Nephron progenitor cell (in vitro differentiated cells): ENCODE measurements around the gene SNRPF.

Source experiments
- DNase-seq: peaks from one replicate; pipeline ENCODE4 v3.0.0; 2021
- H3K27ac Mint-ChIP-seq: 2 replicates; pipeline ENCODE4 v1.8.0; 2021; ENCODE audit warnings: mild to moderate bottlenecking, moderate library complexity, mixed read lengths
- H3K27me3 Mint-ChIP-seq: 2 replicates; pipeline ENCODE4 v1.8.0; 2021; ENCODE audit warnings: mild to moderate bottlenecking, low read depth, mixed read lengths; ENCODE audit not compliant: poor library complexity
- H3K36me3 Mint-ChIP-seq: 2 replicates; pipeline ENCODE4 v1.8.0; 2021; ENCODE audit warnings: low read depth, mixed read lengths
- H3K4me1 Mint-ChIP-seq: 2 replicates; pipeline ENCODE4 v1.8.0; 2021; ENCODE audit warnings: mixed read lengths
- H3K4me3 Mint-ChIP-seq: 2 replicates; pipeline ENCODE4 v1.8.0; 2021; ENCODE audit warnings: mild to moderate bottlenecking, moderate library complexity, mixed read lengths
- H3K9me3 Mint-ChIP-seq: 2 replicates; pipeline ENCODE4 v1.8.0; 2021; ENCODE audit warnings: mild to moderate bottlenecking, moderate library complexity, mixed read lengths
- CTCF ChIP-seq: fragments of 200-600 bp; sonication (generic); IDR thresholded peaks from 2 replicates; pipeline ENCODE4 v1.5.0; 2021; ENCODE audit warnings: antibody characterized with exemption

Gene SNRPF

DNA sequence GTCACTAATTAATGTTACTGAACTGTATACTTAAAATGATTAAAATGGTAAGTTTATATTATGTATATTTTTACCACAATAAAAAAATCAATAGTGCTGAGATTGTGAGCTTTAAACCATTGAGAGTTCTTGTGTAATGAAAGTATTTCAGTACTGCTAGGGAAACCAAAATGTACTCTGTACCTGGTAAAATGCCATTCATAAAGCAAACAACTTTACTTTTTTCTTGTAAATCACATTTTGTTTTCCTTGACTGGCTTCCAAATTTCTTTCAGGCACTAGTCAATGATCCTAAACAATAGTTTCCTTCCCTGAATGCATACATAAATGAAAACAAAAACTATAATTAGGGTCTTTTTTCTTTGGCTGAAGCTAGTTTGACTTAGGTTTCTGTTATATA, 29.4 kb upstream of the SNRPF start:
- Mint-ChIP-seq H3K9me3 (no peaks in the 10 kb centered on the region), H3K4me3 (no peak overlapping the region), H3K36me3 (no peaks in the 10 kb centered on the region), H3K27me3 (peaks cover 6% of the 10 kb centered on the region), H3K4me1 (no peaks in the 10 kb centered on the region), H3K27ac (no peak overlapping the region)
- TF ChIP-seq CTCF: no peak
- no peak for DNase-seq

DNA sequence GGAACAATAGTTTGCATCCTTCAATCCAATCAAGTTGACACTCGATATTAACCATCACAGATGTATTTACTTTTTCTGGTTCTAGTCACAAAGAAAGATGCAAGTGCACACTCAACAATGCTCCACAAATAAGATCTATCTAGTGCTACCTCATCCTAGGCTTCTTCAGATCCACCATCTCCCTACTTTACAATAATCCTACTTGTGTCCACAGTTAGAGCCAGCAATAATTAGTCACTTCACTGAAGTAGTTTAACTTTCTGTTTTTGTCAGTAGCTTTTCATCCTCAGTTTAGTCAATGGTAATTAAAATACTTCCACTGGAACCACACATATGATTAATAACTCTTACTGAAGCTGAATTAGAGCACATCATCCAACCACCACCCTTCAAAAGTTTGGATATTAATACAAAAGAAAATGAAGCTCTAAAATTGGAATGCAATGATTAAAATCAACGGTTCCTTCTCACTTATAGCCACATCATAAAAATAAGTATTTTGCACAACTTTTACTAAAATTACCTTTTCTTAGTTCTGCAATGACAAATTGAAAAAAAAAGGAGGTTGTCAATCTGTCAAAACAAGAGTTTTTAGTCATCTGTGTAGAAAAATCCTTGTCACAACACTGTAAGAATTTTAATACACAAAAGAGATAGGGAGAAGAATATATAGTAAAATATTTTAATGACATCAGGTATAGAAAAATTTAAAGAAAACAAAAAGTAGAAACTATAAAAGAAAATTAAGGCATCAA, 28.2 kb upstream of the SNRPF start:
- no peaks in the 10 kb centered on the region for H3K9me3 Mint-ChIP-seq
- H3K27ac Mint-ChIP-seq: no peak overlapping the region
- TF ChIP-seq CTCF: no peak
- peaks cover 6% of the 10 kb centered on the region for H3K27me3 Mint-ChIP-seq
- H3K4me3 Mint-ChIP-seq: no peak overlapping the region
- H3K36me3 Mint-ChIP-seq: no peaks in the 10 kb centered on the region
- no peaks in the 10 kb centered on the region for H3K4me1 Mint-ChIP-seq
- no peak for DNase-seq

- Mint-ChIP-seq H3K4me3 (no peak overlapping the region), H3K36me3 (no peaks in the 10 kb centered on the region), H3K27ac (no peak overlapping the region), H3K27me3 (peaks cover 13% of the 10 kb centered on the region), H3K9me3 (no peaks in the 10 kb centered on the region), H3K4me1 (peaks cover 5% of the 10 kb centered on the region)
- no peak for TF ChIP-seq CTCF
- no peak for DNase-seq
These were observed 24.2 kb upstream of the SNRPF start for GRCh38 chr12:95834572-95834971.

GRCh38 chr12:95836185-95836609, 22.6 kb upstream of the SNRPF start:
- H3K4me1 Mint-ChIP-seq: peaks cover 5% of the 10 kb centered on the region
- no peak overlapping the region for H3K27ac Mint-ChIP-seq
- no peak for TF ChIP-seq CTCF

GRCh38 chr12:95836630-95837239, 22.0 kb upstream of the SNRPF start:
- DNase-seq: no peak
- Mint-ChIP-seq H3K4me1 (peaks cover 5% of the 10 kb centered on the region), H3K36me3 (no peaks in the 10 kb centered on the region), H3K27ac (no peak overlapping the region), H3K4me3 (no peak overlapping the region), H3K27me3 (peaks cover 9% of the 10 kb centered on the region), H3K9me3 (no peaks in the 10 kb centered on the region)
- TF ChIP-seq CTCF: no peak

More at GRCh38 chr12:95836185-95836609, 22.6 kb upstream of the SNRPF start:
- Mint-ChIP-seq H3K9me3 (no peaks in the 10 kb centered on the region), H3K27me3 (peaks cover 13% of the 10 kb centered on the region), H3K4me3 (no peak overlapping the region), H3K36me3 (no peaks in the 10 kb centered on the region)
- no peak for DNase-seq
